Ovary (tissue), 1 donor: ENCODE data around the gene GPR158.
"Not testable (repeated sequence)": the region's sequence is repeated elsewhere in the genome, so short reads cannot be mapped to it uniquely, and the experiment has no call there.

Source experiments
- EP300 ChIP-seq: sonication (generic); formaldehyde crosslinking; IDR thresholded peaks from one replicate; pipeline ENCODE4 v1.6.1; 2017; ENCODE audit warnings: antibody characterized with exemption
- POLR2A ChIP-seq: fragments of 450-650 bp; IDR thresholded peaks from one replicate; pipeline ENCODE4 v1.6.1; 2017; ENCODE audit warnings: antibody characterized with exemption, mild to moderate bottlenecking, moderate library complexity

DNA sequence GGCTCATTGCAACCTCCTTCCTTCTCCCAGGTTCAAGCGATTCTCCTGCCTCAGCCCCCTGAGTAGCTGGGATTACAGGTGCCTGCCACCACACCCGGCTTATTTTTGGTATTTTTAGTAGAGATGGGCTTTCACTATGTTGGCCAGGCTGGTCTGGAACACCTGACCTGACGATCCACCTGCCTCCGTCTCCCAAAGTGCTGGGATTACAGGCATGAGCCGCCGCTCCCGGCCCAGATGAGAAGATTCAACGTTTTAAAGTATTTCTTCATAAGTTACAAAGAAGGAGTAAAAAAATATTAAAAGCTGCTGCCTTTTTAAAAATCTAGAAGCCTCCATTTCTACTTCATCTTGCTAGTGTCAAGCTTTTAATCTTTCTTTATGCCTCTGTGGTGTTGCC, 208.1 kb downstream of the GPR158 start:
- not testable (repeated sequence) for TF ChIP-seq EP300, POLR2A
